ENCODE measurements around the gene UQCRHL.

GRCh38 chr1:15764269-15764764, 43.1 kb downstream of the UQCRHL start:
- TF ChIP-seq, protein P1, sequence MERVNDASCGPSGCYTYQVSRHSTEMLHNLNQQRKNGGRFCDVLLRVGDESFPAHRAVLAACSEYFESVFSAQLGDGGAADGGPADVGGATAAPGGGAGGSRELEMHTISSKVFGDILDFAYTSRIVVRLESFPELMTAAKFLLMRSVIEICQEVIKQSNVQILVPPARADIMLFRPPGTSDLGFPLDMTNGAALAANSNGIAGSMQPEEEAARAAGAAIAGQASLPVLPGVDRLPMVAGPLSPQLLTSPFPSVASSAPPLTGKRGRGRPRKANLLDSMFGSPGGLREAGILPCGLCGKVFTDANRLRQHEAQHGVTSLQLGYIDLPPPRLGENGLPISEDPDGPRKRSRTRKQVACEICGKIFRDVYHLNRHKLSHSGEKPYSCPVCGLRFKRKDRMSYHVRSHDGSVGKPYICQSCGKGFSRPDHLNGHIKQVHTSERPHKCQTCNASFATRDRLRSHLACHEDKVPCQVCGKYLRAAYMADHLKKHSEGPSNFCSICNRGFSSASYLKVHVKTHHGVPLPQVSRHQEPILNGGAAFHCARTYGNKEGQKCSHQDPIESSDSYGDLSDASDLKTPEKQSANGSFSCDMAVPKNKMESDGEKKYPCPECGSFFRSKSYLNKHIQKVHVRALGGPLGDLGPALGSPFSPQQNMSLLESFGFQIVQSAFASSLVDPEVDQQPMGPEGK (CRISPR knock-in tag; IDR thresholded peaks at IDR 0.05; ENCODE audit: borderline replicate concordance) = no peak
- TF ChIP-seq ZC3H10 (CRISPR knock-in tag; IDR thresholded peaks at IDR 0.05) (no peak), TCF4 (CRISPR knock-in tag; IDR thresholded peaks at IDR 0.05; ENCODE audit: borderline replicate concordance) (no peak), ZNF565 (CRISPR knock-in tag; conservative IDR thresholded peaks at IDR 0.05; ENCODE audit: low read depth) (no peak), GLIS3 (CRISPR knock-in tag; IDR thresholded peaks at IDR 0.05) (no peak), OSR1 (CRISPR knock-in tag; IDR thresholded peaks at IDR 0.05) (no peak), TOX (CRISPR knock-in tag; IDR thresholded peaks at IDR 0.05; ENCODE audit: borderline replicate concordance) (no peak), ZNF8 (CRISPR knock-in tag; IDR thresholded peaks at IDR 0.05) (no peak), ARNTL (CRISPR knock-in tag; IDR thresholded peaks at IDR 0.05; ENCODE audit: borderline replicate concordance, low read depth) (no peak), PPARA (CRISPR knock-in tag; IDR thresholded peaks at IDR 0.05; ENCODE audit: borderline replicate concordance) (no peak)
- TF ChIP-seq, protein P2, sequence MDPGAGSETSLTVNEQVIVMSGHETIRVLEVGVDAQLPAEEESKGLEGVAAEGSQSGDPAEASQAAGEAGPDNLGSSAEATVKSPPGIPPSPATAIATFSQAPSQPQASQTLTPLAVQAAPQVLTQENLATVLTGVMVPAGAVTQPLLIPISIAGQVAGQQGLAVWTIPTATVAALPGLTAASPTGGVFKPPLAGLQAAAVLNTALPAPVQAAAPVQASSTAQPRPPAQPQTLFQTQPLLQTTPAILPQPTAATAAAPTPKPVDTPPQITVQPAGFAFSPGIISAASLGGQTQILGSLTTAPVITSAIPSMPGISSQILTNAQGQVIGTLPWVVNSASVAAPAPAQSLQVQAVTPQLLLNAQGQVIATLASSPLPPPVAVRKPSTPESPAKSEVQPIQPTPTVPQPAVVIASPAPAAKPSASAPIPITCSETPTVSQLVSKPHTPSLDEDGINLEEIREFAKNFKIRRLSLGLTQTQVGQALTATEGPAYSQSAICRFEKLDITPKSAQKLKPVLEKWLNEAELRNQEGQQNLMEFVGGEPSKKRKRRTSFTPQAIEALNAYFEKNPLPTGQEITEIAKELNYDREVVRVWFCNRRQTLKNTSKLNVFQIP (CRISPR knock-in tag; IDR thresholded peaks at IDR 0.05; ENCODE audit: borderline replicate concordance, low read depth) = no peak

All from SK-N-SH treated with all-trans-retinoic acid at 6 μM for 48 hours (cell line).